ENCODE data around the gene ZDHHC3.

ZDHHC3 gene

DNA sequence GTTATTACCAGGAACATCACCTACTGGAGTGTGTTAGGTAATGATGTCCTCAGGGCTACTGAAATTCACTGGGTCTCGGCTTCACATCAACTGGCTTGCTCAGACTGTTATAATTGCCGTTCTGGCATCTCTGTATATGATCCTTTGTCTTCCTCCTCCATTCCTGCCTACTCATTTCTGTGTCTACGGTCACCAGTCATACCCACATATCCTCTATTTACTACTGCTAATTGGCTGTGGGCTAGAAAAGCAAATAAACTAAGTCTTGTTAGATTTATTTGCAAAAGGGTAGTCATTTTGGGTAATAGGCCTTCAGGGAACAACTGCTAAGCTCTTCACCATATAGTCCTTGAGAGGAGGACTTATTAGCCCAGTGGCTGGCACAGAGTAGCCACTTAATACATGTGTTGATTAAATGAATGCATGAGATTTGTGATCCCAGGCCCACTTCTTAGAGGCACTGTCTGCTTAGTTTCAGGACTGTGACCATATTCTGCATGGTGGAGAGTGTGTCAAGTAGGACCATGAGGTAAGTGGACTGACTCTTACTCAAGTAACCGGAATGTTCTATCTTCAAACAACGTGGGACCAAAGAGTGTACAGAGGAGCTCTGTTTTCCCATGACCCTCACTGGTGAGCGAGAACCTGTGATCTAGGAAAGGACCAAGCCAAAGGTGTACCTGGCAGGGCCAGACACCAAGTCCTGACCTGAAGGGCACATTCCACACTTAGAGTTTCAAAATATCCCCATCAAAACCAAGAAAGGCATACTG lies 13.2 kb downstream of the ZDHHC3 start:
- H3K9me3 ChIP-seq, result no peaks in the 10 kb centered on the region
- no peaks in the 10 kb centered on the region for H3K27me3 ChIP-seq
- no peak for DNase-seq
- TF ChIP-seq, protein P1, sequence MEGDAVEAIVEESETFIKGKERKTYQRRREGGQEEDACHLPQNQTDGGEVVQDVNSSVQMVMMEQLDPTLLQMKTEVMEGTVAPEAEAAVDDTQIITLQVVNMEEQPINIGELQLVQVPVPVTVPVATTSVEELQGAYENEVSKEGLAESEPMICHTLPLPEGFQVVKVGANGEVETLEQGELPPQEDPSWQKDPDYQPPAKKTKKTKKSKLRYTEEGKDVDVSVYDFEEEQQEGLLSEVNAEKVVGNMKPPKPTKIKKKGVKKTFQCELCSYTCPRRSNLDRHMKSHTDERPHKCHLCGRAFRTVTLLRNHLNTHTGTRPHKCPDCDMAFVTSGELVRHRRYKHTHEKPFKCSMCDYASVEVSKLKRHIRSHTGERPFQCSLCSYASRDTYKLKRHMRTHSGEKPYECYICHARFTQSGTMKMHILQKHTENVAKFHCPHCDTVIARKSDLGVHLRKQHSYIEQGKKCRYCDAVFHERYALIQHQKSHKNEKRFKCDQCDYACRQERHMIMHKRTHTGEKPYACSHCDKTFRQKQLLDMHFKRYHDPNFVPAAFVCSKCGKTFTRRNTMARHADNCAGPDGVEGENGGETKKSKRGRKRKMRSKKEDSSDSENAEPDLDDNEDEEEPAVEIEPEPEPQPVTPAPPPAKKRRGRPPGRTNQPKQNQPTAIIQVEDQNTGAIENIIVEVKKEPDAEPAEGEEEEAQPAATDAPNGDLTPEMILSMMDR (IDR thresholded peaks at IDR 0.05), result no peak
- H3K27ac ChIP-seq, result no peak overlapping the region
- H3K36me3 ChIP-seq, result peaks cover 12 to 13% (median 13%) of the 10 kb centered on the region in 3 donors
- intact Hi-C loops (cut with DNase I; ENCODE audit: low total_unique reads), result no loop called here
- peaks cover 0 to 4% (median 0%) of the 10 kb centered on the region in 4 donors for H3K4me1 ChIP-seq
- H3K4me3 ChIP-seq, result no peak overlapping the region

DNA sequence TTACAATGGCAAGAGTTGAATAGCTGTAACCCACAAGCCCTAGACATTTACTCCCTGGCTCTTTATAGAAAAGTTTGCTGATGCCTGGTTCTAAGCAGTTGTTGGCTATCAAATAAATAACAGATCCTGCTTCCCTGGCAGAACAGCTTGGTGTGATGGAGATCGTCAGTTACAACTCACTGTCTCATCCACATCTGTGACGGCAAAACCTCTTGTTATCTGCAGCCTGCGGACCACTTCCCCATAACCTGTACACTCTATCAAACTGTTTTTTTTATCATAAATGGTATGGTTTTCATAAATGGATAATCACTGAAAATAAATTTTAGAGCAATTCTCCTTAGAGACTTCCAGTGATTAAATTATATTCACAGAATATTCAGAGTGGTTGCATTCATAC lies 14.1 kb downstream of the ZDHHC3 start:
- Histone ChIP-seq H3K27ac (no peak overlapping the region), H3K4me1 (peaks cover 0 to 4% (median 0%) of the 10 kb centered on the region in 4 donors)
- no peak for DNase-seq

DNA sequence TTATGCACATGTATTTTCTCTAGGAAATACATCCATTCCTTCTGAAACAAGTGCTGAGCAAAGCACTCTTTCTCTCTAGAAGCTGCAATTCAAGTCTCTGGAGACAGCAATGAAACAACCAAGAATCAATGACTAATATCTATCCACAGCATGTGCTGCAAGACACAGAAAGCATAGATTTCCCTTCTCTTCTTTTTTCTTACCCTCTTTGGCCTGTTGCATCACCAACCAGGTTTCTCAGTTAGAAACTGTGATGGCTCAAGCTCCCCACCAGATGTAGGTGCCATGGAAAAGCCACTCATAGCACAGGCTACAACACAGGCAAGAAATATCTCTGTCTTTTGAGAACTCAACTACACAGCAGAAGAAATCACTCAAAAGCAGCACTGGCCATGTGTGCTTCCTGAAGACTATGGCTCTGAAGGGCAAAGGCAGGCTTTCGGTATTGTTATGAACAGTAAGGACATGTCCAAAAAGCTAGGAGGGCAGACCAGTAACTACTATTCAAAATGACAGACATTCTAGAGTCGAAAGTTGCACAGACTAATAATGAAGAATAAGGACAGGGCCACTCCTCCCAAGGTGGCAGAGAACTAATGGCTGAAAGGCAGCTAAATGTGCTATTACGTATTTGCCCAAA lies 15.5 kb downstream of the ZDHHC3 start:
- Histone ChIP-seq H3K27me3 (no peaks in the 10 kb centered on the region), H3K4me3 (no peak overlapping the region), H3K27ac (no peak overlapping the region), H3K36me3 (peaks cover 12 to 28% (median 20%) of the 10 kb centered on the region in 3 donors), H3K4me1 (peaks cover 0 to 4% (median 0%) of the 10 kb centered on the region in 4 donors), H3K9me3 (no peaks in the 10 kb centered on the region)
- TF ChIP-seq, protein P1 (IDR thresholded peaks at IDR 0.05), result no peak
- intact Hi-C loops (cut with DNase I; ENCODE audit: low total_unique reads), result no loop called here
- no peak for DNase-seq

More for the DNA sequence above, 14.1 kb downstream of the ZDHHC3 start:
- no peaks in the 10 kb centered on the region for H3K9me3 ChIP-seq
- H3K36me3 ChIP-seq, result peaks cover 12 to 20% (median 20%) of the 10 kb centered on the region in 3 donors
- no peak overlapping the region for H3K4me3 ChIP-seq
- intact Hi-C loops (cut with DNase I; ENCODE audit: low total_unique reads), result no loop called here
- no peaks in the 10 kb centered on the region for H3K27me3 ChIP-seq
- TF ChIP-seq, protein P1 (IDR thresholded peaks at IDR 0.05), result no peak

DNA sequence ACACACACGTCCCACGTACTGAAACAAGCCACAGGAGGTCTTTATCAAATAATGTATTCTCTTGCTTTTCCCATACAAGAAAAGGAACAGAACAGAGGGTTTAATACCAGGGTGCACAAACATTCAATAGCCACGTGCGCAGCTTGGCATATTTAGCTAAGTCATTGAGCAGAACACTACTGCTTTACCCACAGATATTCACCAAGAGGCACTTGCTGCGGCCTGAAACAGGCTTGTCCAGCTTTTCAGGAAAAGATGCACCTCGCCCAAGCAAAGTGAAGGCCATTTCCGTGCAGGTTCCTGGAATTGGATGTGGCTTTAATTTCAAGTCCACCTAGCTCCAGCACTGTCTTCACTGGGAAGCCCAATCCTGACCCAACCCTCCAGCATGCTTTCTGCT lies 17.6 kb downstream of the ZDHHC3 start:
- no peak for DNase-seq
- Histone ChIP-seq H3K9me3 (no peaks in the 10 kb centered on the region), H3K4me3 (no peak overlapping the region), H3K27me3 (no peaks in the 10 kb centered on the region), H3K36me3 (peaks cover 12 to 36% (median 20%) of the 10 kb centered on the region in 3 donors), H3K27ac (no peak overlapping the region), H3K4me1 (peaks cover 0 to 4% (median 0%) of the 10 kb centered on the region in 4 donors)
- TF ChIP-seq, protein P1 (IDR thresholded peaks at IDR 0.05), result no peak
- intact Hi-C loops (cut with DNase I; ENCODE audit: low total_unique reads), result no loop called here

DNA sequence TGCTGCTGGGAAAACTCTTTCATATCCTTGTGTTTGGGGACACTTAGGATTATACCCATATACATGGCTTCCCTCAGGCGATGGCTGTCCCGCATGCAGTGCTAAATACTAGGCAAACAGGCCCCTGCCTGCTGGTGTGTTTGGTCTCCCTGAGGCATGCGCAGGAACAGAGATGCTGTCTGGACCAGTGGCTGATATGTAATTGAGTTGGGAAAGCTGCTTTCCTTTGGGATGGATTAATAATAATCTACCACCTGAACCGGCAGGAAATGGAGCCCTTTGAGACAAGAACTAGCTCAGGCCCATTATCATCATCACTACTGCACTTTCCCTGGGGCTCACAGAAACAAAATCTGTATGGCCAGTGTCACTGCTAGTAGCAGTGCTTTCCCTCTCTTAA lies 18.0 kb downstream of the ZDHHC3 start:
- Histone ChIP-seq H3K36me3 (peaks cover 12 to 37% (median 20%) of the 10 kb centered on the region in 3 donors), H3K9me3 (no peaks in the 10 kb centered on the region), H3K27ac (no peak overlapping the region), H3K4me3 (no peak overlapping the region), H3K27me3 (no peaks in the 10 kb centered on the region), H3K4me1 (peaks cover 0 to 4% (median 0%) of the 10 kb centered on the region in 4 donors)
- DNase-seq, result no peak
- TF ChIP-seq, protein P1 (IDR thresholded peaks at IDR 0.05), result no peak
- intact Hi-C loops (cut with DNase I; ENCODE audit: low total_unique reads), result no loop called here
